Measurements from ENCODE around the gene PRPF19.

The PRPF19 gene

DNA sequence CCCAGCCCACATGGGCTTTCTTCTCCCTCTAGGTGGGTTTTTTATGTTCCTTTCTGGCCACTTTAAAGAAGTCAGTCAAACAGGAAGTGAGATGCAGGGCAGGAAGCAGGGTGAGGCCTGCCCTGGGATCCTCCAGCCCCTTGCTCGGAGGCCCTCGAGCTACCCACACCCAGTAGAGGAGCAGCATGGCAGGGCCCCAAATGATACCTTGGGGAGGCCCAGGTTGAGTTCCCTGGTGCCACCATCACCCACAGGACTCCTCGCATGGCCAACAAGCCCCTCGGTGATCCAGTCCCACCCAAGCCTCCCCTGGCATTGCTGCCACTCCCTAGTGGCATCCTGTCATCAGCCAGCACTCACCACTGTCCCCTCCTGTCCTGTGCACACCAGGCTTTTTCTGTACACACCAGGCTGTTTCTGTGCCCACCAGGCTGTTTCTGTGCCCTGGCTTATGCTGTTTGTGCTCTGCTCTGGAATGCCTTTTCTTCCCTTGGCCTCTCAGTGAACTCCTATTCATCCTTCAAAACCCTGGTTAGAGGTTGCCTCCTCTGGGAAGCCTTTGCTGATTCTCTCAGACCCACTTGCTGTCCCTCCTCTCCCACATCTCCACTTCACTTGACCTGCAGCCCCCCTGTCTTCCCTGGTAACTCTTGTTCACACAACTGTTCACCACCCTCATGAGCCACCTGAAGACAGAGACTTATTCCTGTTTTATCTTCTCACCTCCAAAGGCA lies 47.5 kb downstream of the PRPF19 start:
- DNase-seq (ENCODE audit: low spot score) = no peak

DNA sequence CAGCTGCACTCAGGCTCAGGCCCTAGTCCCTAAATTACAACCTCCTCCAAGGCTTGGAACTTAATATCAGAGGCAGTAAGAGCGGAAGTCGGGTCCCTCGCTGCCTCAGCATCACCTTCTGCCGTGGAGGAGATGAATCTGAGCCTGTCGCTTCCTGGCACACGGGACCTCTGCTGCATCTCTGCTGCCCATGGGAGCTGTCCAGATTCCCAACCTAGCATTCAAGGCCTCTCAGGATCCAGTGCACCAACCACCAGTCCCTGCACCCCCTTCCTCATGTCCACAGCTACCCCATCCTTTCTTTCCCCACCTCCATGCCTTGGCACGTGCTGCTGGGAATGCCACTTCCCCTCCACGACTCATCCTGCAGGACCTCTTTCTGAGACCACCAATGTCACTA lies 48.1 kb downstream of the PRPF19 start:
- no peak for DNase-seq (ENCODE audit: low spot score)

DNA sequence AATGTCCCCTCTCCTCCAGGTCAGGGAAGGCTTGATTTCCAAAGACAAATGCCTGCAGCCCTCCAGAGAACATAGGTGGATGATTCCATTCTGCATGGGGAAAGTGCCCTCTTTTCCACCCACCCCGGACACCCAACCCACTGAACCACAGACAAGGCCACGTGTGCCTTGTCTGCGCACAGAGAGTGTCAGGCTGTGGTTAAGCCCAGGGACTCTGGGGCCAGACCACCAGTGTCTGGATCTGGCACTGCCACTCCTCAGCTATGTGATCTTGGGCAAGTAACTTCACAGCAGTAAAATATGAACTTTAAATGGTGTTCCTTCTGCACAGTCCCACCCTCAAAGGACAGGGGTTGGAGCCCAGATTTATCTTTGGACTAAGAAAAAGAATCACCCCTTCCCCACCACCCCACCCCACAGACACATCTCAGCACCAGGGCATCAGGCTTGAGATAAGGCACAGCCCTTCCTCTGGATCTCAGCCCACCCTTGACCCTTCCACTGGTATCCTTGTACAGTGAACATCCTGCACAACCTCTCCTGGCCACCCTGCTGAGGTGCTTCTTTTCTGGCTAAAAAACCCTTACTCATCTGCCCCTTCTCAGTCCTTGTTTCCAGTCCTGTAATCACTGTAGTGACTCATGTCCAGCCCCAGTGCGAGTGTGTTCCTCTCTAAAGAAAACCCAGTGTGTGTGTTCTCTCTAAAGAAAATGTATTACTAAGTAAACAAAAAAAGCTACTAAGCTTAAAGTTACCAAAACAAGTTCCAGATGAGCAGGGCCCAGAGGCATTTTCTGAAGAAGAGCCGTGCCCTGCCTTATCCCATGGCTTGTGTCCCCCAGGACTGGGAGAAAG lies 48.8 kb downstream of the PRPF19 start:
- no peak for DNase-seq (ENCODE audit: low spot score)

DNA sequence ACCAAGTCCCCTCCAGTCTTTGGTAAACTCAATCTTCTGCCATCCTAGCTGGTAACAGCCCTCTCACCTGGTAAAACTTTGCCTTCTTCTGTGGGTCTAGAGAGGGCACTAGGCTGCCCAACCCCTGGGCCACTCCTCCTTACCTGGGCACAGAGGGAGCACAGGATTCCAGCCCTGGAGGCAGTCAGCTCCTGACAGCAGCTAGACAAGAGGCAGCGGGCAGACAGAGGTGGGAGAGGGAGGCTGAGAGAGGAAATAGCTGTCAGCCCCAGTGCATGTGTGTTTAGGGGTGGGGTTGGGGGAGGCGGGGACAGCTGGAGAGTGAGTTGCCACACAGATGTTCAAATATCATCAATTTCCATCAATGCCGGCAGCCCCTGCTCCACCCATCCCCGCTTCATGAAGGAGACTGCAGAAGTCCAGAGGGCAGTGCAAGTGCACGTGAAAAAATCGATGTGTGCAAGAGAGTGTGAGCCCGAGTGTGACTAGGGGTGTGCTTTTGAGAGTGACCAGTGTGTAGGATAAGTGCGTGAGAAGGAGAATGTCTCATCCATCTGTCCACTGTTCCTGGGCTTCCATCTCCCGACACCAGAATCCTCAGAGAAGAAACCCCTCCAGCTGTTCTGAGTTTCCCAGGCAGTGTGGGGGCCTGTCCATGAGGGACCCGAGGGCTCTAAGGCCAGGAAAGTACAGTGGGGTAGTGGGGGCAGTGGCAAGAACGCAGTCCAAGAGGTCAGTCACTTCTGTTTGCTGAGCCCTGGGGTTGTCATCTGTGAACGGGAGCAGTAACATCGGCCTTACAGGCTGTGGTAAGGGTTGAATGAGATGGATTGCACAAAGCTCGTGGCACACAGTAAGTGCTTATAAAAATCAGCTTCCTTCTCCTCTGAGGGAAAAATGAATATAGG lies 50.4 kb downstream of the PRPF19 start, which contains the start of gene PTGDR2:
Gene PTGDR2 (minus strand): TSS at position 225 of the 908 bp plus-strand sequence. CDS start 2,228 bp downstream, outside the sequence.
- peak; percentile 26 for DNase-seq (ENCODE audit: low spot score)

DNA sequence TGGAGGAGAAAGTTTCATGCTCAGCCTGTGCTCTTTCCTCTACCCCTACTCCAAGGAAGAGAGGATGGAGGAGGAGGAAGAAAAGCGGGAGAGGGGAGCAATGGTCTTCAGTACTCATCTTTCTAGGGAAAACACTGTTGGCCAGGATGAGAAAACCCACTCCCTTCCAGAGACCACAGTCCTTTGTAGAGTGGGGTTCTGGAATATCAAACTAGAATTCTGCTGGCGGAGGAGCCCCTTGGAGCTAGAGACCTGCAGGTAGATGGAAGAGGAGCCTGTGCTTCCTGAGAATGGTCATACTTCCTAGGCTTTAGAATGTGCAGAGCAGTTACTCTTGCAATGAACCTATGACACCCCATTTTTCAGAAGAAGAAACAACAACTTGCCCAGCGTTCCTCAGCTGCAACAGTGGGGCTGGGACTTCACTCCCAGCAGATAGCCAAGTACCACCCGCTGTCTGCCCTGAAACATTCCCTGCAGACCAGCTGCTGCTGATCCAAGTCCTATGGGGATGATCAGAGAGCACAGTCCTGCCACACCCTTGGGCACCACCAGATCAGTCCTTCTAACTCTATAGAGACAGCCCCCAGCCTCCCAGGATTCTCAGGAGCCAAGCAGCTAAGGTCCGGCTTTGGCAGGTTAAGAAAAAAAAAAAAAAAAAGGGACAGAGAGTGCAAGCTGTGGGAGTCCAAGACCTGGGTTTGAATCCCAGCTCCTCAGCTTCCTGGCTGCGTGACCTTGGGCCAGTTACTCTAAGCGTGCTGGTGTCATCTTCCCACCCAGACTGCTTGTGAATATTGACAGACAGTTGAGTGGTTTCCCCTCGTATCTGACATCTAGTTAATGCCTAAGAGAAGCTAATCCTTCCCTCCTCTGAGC lies 51.3 kb downstream of the PRPF19 start:
- DNase-seq (ENCODE audit: low spot score) = no peak

DNA sequence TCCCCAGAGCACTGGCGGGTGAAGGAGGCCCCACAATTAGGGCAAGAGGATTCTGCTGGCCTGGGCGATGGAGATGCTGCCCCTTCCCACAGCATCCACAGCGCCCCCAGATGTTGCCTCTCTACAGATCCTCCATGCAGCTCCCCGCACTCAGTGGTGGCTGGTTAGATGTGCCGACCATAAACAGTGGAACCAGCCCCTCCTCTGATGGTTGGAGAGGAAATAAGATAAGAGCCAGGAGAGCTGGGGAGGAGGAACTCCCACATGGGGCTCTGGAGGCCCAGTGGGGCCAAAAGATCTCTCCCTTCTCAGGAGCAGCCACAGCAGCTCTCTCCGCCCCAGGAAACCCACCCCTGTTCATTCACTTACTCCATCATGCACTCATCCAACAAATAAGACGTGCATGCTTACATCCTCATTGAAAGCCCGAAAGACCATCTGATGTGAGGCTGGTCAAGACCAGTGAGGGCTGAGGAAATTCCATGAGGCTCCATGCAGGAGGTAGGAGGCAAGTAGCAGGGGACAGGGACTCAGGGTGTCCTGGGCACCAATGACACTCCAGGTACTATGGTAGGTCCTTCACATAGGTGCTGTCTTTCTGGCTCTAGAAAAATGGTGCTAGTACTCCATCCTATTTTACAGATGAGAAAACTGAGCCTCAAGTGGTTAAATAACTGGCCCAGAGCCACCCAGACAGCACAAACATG lies 52.1 kb downstream of the PRPF19 start:
- no peak for DNase-seq (ENCODE audit: low spot score)

DNA sequence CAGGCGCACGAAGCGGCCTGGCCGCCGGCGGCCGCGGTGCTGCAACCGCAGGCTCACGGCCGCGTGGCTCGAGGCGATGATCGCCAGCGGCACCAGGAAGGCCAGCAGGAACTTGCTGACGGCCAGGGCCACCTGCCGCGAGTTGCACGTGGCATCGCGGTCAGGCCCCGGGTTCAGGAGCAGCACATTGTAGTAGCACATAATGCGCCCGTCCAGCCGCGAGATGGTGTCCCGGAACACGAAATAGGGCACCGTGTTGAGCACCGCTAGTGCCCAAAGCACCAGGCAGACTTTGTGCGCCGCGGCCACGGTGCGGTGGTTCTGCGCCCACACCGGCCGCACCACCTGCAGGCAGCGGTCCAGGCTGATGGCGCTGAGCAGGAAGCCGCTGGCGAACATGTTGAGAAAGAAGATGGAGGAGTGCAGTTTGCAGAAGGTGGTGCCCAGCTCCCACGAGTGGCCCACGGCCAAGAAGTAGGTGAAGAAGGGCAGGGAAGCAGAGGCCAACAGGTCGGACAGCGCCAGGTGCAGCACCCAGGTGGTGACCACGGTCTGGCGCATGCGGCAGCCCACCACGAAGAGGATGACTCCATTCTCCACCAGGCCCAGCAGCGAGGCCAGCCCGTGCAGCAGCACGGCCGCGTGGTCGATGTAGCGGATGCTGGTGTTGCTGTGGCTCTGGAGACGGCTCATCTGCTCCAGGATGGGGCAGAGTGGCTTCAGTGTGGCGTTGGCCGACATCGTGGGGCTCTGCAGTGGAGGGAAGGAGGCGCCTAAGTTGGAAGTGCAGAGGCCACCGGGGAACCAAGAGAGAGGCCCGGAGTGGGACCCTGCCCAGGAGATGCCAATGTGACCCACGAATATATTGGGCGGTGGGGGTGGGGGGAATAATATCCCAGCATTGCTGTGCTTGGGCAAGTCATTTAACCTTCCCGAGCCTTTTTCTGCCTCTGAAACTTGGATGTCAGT lies 53.1 kb downstream of the PRPF19 start:
- DNase-seq (ENCODE audit: low spot score) = no peak

DNA sequence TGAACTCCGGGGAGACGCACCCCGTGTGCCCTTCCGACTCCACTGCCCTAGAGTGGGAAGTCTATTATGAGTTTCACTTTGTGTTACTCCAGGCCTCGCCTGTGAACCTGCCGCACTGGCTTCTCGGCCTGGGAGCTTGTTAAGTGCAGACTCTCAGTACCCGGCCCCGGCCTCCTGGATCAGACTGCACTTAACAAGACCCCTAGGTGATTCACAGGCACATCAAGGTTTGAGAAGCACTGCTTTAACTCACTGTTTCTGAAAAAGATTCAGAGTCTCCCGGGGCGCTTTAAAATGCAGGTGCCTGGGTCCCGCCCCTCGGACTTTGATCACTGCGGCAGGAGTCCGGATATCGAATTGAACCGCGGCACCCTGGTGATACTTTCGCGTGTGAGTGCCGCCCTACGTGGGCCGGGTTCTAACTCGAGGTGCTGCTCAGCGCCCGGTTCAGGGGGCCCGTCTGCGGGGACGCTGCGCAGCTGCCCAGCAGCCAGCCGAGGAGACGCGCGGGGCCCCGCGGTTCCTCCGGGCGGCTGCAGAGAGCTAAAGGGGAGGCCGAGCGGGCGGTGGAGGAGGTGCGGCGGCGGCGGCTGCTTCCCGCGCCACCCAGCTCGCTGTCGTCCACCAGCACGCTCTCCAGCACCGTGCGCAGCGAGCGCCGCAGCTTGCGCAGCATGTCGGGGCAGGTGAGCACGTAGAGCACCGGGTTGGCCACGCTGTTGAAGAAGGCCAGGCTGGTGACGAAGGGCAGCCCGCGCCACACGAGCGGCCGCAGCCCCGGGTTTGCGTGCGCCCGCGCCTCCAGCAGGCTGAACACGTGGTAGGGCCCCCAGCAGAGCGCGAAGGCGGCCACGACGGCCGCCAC lies 54.0 kb downstream of the PRPF19 start:
- no peak for DNase-seq (ENCODE audit: low spot score)

DNA sequence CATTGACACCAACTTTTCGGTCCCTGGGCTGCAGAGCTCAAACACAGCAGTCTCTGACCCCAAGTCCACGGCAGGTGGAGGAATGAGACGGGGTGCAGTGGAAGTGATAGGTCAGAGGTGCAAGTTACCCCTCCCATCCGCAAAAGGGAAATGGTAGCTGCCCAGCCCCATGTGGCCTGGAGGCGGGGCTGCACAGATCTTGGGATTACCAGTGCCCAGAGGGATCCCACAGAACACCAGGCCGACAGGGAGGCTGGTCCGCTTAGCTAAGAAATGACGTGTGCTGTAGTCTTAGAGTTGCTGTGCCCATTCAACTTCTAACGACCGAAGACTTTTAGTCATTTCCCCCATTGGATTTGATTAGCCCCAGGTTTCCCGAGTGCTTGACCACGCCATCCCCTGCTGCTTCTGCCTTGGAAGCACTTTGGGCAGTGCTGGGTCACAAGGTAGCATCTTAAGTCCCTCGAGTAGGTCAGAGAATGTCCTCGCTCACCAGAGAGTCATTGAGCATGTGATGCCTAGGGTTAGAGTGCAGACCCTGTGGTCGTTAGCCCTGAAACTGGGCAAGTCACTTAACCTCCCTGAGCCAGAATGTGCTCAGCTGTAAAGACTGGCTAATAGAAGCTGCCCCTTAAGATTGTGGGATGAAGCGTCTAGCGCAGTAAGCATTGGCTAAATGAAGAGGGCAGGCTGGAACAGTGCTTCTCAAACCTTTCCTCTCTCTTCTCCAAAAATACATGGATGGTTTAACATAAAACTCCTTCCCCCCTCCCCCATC lies 54.9 kb downstream of the PRPF19 start:
- no peak for DNase-seq (ENCODE audit: low spot score)

DNA sequence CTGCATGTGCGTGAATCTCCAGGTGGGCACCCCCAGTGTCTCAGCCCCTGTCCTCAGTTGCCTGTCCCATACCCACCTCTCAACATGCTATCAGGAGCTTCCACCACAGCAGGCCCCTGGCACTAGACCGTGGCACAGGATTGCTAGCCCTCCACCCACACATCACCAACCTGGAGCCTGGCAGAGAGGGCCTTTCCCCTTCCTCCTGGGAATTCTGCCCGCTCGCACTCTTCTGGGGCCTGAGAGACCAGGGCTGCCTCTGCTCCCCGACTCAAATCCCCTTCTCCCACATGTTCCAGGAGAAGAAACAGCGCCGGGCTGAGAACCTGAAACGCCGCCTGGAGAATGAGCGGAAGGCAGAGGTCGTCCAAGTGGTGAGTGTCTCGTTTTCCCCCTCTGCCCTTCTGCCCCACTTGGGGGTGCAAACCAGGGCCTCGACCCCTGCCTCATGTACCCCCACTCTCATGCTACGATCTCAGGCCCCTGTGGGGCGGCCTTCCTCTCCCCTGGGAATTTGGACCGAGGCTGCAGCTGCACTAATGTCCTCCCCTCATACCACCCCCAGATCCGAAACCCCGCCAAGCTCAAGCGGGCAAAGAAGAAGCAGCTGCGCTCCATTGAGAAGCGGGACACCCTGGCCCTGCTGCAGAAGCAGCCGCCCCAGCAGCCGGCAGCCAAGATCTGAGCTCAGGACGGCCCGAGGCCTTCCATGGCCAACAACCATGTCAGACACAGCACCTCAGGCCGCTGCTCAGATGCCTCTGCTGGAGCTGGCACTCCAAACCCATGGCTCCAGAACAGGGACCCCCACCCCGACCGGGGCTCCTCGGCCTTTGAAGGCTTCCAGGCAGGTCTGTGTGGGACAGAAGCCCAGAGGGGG lies 56.5 kb downstream of the PRPF19 start:
- DNase-seq (ENCODE audit: low spot score) = no peak

DNA sequence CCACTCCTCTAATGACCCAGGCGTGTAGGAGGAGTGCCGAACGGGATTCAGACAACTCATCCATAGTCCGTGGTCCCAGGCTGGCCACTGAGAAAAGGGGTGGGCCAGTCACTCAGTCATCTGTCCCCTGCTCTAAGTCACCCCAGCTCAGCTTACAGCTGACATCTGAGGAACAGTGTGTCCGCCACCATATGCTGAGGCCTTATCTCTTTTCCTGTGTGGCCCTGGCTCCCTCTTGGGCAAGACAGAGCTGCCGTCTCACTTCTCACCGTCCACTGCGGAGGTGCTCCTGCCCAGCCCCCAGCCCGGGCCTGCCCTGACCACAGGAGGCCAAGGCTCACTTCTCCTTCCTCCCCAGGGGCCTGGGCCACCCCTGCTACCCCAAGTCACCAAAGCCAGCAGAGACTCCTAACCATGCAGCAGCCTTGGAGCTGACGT lies 57.7 kb downstream of the PRPF19 start:
- DNase-seq (ENCODE audit: low spot score) = no peak

DNA sequence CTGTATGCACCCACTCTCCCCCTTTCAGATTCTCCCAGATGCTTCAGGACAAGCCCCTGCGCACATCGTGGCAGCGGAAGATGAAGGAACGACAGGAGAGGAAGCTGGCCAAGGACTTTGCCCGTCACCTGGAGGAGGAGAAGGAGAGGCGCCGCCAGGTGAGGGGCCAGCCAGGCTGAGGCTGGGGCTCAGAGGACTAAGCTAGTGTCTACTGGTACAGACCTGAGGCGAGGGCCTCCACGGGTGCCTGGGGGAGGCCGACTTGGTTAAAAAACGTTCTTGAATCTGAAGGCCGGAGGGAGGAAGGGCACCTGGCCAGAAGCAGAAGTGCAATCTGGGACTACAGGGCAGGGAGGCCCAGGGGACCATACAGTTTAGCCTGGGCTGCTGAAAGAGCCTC lies 58.5 kb downstream of the PRPF19 start:
- DNase-seq (ENCODE audit: low spot score) = no peak

DNA sequence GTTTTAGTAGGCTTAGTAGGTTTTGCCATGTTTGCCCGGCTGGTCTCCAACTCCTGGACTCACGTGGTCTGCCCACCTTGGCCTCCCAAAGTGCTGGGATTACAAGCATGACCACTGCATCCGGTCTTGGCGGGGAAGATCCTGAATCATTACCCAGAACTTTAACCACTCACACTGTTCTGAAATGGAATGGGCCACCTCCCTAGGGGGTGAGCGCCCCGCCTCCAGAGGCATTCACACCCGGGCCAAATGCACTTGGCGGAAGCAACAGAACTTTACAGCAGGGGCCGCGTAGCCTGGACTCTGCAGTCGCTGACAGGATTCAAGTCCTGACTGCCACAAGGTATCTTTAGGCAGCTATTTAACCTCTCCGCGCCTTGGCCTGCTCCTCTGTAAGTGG lies 59.1 kb downstream of the PRPF19 start:
- DNase-seq (ENCODE audit: low spot score) = no peak

DNA sequence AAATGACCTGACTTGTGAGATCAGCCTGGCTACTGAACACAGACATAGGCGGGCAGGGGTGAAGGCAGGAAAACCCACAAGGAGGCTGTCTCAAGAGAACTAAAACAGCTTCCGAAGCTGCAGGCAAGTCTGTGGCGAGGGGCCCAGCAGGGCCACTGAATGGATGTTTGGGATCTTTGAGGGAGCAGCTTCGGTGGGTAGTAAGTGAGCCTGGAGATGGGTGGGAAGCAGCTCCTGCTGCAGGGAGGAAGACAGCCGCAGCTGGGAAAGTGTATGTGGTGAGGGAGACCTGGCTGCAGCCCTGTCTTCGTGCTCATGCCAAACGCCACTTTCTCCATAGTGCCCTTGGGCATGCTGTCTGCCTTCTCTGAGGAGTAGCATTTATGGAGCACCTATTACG lies 61.0 kb downstream of the PRPF19 start:
- DNase-seq (ENCODE audit: low spot score) = no peak

DNA sequence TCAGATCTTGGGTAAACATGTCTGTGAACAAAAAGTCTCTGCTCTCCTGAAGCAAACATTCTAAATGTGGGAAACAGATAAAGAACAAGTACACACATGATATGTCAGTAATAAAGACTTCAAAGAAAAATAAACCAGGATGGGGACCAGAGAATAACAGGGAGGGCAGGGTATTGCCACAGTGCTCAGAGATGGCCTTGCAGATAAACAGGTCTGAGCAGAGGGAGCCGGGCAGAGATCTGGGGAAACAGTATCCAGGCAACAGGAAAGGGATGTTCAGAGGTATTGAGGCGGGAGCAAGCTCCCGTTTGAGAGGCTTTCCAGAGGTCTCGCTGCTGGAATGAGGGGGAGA lies 61.5 kb downstream of the PRPF19 start:
- no peak for DNase-seq (ENCODE audit: low spot score)

DNA sequence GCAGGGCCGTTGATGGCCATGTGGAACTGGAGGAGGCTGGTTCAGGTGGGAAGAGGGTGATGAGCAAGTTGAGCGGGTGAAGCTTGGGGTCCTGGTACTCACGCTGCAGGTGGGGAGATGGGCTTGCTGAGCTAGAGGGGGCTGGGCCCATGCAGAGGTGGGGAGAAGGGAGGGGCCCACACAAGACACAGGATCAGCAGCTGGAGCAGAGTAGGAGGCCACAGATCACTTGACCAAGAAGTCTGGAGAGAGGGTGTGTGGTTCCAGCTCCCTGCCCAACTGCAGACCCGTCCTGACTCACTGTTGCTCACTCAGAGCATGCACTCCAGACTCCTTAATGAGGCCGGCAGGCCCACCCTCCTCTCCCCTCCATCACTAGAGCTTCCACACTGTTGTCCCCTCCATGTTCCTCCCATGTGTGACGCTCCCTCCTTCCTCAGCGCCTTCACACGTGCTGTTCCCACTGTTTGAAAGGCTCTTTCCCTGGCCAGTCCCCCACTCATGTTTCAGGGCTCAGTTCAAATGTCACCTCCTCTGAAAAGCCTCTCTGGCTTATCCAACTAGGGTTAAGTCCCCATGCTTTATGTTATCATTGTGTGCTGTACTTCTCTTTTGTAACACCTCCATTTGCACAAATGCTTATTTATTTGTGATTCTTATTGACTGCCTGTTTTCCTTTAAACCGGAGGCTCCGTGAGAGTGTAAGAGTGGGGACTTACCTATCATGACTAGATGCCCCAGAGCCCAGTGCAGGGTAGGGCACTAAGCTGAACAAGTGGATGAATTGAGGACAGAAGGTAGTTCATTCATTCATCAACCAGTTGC lies 62.1 kb downstream of the PRPF19 start:
- peak; percentile 39 for DNase-seq (ENCODE audit: low spot score)
